Measurements from ENCODE around the gene ACADM.
"Not testable (repeated sequence)": the region's sequence is repeated elsewhere in the genome, so short reads cannot be mapped to it uniquely, and the experiment has no call there.

ACADM gene

GRCh38 chr1:75796376-75797272, 72.1 kb downstream of the ACADM start, which contains the start of gene MSH4:
Gene MSH4 (plus strand): TSS chr1:75796882. CDS start chr1:75796986, 104 bp downstream.
- no peak for DNase-seq

GRCh38 chr1:75797273-75797588, 72.7 kb downstream of the ACADM start:
- DNase-seq = no peak

- no peak for DNase-seq
Observed at GRCh38 chr1:75797606-75798216, 73.2 kb downstream of the ACADM start.

- not testable (repeated sequence) for DNase-seq
Observed at GRCh38 chr1:75801480-75801879, 77.0 kb downstream of the ACADM start.

- DNase-seq = no peak
Observed at GRCh38 chr1:75808921-75809320, 84.4 kb downstream of the ACADM start.

- not testable (repeated sequence) for DNase-seq
Observed at GRCh38 chr1:75810113-75810512, 85.6 kb downstream of the ACADM start.

GRCh38 chr1:75811211-75811981, 86.9 kb downstream of the ACADM start:
- no peak for DNase-seq

GRCh38 chr1:75812065-75812464, 87.6 kb downstream of the ACADM start:
- no peak for DNase-seq
